ENCODE measurements around the gene TXNDC11. TPM values are rescaled to one million over a fixed set of nuclear protein-coding genes. Genes with fewer than 3 reads are reported as not detected.

Gene TXNDC11
- polyA plus RNA-seq, 1 donor (not counting 4 experiments of a cell fraction or from before 2014, with no cell fraction given) = 35.9 TPM

DNA sequence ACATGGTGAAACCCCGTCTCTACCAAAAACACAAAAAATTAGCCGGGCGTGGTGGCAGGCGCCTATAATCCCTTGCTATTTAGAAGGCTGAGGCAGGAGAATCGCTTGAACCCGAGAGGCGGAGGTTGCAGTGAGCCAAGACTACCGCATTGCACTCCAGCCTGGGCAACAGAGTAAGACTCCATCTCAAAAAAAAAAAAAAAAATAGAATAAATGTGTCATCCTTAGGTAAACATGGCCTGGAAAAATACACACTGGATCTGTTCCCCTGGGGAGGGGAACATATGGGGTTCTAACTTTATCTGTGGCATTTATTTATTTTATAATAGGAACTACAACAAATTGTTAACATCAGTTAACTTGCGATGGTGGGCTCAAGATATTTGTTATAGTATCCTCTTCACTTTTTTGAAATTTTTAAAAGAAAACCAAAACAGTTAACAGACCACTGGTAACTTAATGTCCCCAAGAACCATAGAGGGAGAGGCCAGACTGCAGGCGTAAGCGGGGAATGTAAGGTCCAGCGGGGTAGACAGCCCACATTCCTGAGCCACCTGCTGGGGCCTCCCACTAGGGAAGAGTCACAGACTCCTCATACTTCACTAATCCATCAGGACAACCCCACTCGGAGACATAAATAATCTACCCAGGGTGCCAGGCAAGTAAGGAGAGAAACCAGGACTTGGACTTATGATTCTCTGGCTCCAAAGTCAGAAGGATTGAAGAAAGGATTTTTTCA lies 12.5 kb upstream of the TXNDC11 start:
- Histone ChIP-seq H3K9me3 (ENCODE audit: control insufficient read depth, low read depth, low read length) (no peaks in the 10 kb centered on the region), H2AFZ (ENCODE audit: control insufficient read depth, low read length) (no peak overlapping the region), H3K27me3 (ENCODE audit: control insufficient read depth, extremely low read depth, insufficient read depth, low read length) (no peaks in the 10 kb centered on the region), H4K20me1 (ENCODE audit: control insufficient read depth, extremely low read depth, insufficient read depth, low read length) (no peaks in the 10 kb centered on the region), H3K9me1 (ENCODE audit: control insufficient read depth, extremely low read depth, insufficient read depth, low read length) (no peaks in the 10 kb centered on the region), H3K4me2 (ENCODE audit: control insufficient read depth, extremely low read depth, insufficient read depth, low read depth, low read length) (no peak overlapping the region), H3K79me2 (ENCODE audit: control insufficient read depth, insufficient read depth, low read length) (no peaks in the 10 kb centered on the region), H3K4me3 (ENCODE audit: control insufficient read depth in 2 of 3, extremely low read depth in 1 of 3, insufficient read depth in 2 of 3, low read depth in 1 of 3, low read length in 3 of 3) (no peak overlapping the region), H3K27ac (ENCODE audit: control insufficient read depth, insufficient read depth, low read length) (no peak overlapping the region), H3K36me3 (ENCODE audit: control insufficient read depth in 2 of 2, extremely low read depth in 1 of 2, insufficient read depth in 2 of 2, low read length in 2 of 2) (peaks cover 20 to 44% of the 10 kb centered on the region in 2 experiments), H3K4me1 (ENCODE audit: control insufficient read depth, extremely low read depth, insufficient read depth, low read length) (no peaks in the 10 kb centered on the region), H3K9ac (ENCODE audit: control insufficient read depth, extremely low read depth, insufficient read depth, low read length) (no peak overlapping the region)
- no peak for TF ChIP-seq EZH2 (IDR thresholded peaks at IDR 0.05; ENCODE audit: low read length)
- TF ChIP-seq CTCF (optimal IDR thresholded peaks at IDR 0.05 in 1 of 3, IDR thresholded peaks at IDR 0.05 in 1 of 3, conservative IDR thresholded peaks at IDR 0.05 in 1 of 3; ENCODE audit: extremely low read depth in 1 of 3, insufficient read depth in 2 of 3, low read length in 3 of 3) = no peak
- dilution Hi-C loops (cut with MboI; ENCODE audit: extremely low pct_ligation_motif_present, low sequenced_read_pairs) = no loop called here
- DNase-seq (ENCODE audit: low read depth, low spot score) (no peak), FAIRE-seq (no peak)

GRCh38 chr16:11752856-11753255 lies 10.2 kb upstream of the TXNDC11 start:
- Histone ChIP-seq H3K9me3 (ENCODE audit: control insufficient read depth, low read depth, low read length) (no peaks in the 10 kb centered on the region), H3K36me3 (ENCODE audit: control insufficient read depth in 2 of 2, extremely low read depth in 1 of 2, insufficient read depth in 2 of 2, low read length in 2 of 2) (peaks cover 25 to 30% of the 10 kb centered on the region in 2 experiments), H3K9me1 (ENCODE audit: control insufficient read depth, extremely low read depth, insufficient read depth, low read length) (no peaks in the 10 kb centered on the region), H3K4me1 (ENCODE audit: control insufficient read depth, extremely low read depth, insufficient read depth, low read length) (no peaks in the 10 kb centered on the region), H3K4me3 (ENCODE audit: control insufficient read depth in 2 of 3, extremely low read depth in 1 of 3, insufficient read depth in 2 of 3, low read depth in 1 of 3, low read length in 3 of 3) (no peak overlapping the region), H3K79me2 (ENCODE audit: control insufficient read depth, insufficient read depth, low read length) (no peaks in the 10 kb centered on the region), H3K27ac (ENCODE audit: control insufficient read depth, insufficient read depth, low read length) (no peak overlapping the region), H3K9ac (ENCODE audit: control insufficient read depth, extremely low read depth, insufficient read depth, low read length) (no peak overlapping the region), H2AFZ (ENCODE audit: control insufficient read depth, low read length) (no peak overlapping the region), H4K20me1 (ENCODE audit: control insufficient read depth, extremely low read depth, insufficient read depth, low read length) (peaks cover 2% of the 10 kb centered on the region), H3K27me3 (ENCODE audit: control insufficient read depth, extremely low read depth, insufficient read depth, low read length) (no peaks in the 10 kb centered on the region), H3K4me2 (ENCODE audit: control insufficient read depth, extremely low read depth, insufficient read depth, low read depth, low read length) (no peak overlapping the region)
- dilution Hi-C loops (cut with MboI; ENCODE audit: extremely low pct_ligation_motif_present, low sequenced_read_pairs) = no loop called here
- FAIRE-seq (no peak), DNase-seq (ENCODE audit: low read depth, low spot score) (no peak)
- TF ChIP-seq EZH2 (IDR thresholded peaks at IDR 0.05; ENCODE audit: low read length) (no peak), CTCF (optimal IDR thresholded peaks at IDR 0.05 in 1 of 3, IDR thresholded peaks at IDR 0.05 in 1 of 3, conservative IDR thresholded peaks at IDR 0.05 in 1 of 3; ENCODE audit: extremely low read depth in 1 of 3, insufficient read depth in 2 of 3, low read length in 3 of 3) (no peak)
